Transverse colon (tissue), 4 donors: ENCODE results near the gene DNAJC18.

Experiments used
- EP300 ChIP-seq: sonication (generic); formaldehyde crosslinking; IDR thresholded peaks from one replicate; pipeline ENCODE4 v1.6.1; 2017; ENCODE audit warnings: antibody characterized with exemption, low read depth
- POLR2A ChIP-seq: fragments of 450-650 bp; IDR thresholded peaks from one replicate; pipeline ENCODE4 v1.6.1; 2016; ENCODE audit warnings: antibody characterized with exemption, mild to moderate bottlenecking, moderate library complexity
- POLR2AphosphoS5 ChIP-seq, 3 donors: sonication (generic); formaldehyde crosslinking; IDR thresholded peaks; one replicate each; pipeline ENCODE4 v1.6.1; 2016; ENCODE audit warnings: antibody characterized with exemption in 3 of 3
- TF ChIP-seq, protein P1 (sequence below), 5 experiments: fragments of 200-600 bp in 3 of 5; fragments of 450-650 bp in 2 of 5; sonication (generic) in 3 of 5; IDR thresholded peaks; 1 replicate in 2 of 5; 2 replicates in 3 of 5; pipeline ENCODE4 v1.5.1; 2016 to 2017; ENCODE audit warnings: antibody characterized with exemption in 5 of 5, inconsistent platforms in 3 of 5, mild to moderate bottlenecking in 2 of 5, moderate library complexity in 1 of 5

DNA sequence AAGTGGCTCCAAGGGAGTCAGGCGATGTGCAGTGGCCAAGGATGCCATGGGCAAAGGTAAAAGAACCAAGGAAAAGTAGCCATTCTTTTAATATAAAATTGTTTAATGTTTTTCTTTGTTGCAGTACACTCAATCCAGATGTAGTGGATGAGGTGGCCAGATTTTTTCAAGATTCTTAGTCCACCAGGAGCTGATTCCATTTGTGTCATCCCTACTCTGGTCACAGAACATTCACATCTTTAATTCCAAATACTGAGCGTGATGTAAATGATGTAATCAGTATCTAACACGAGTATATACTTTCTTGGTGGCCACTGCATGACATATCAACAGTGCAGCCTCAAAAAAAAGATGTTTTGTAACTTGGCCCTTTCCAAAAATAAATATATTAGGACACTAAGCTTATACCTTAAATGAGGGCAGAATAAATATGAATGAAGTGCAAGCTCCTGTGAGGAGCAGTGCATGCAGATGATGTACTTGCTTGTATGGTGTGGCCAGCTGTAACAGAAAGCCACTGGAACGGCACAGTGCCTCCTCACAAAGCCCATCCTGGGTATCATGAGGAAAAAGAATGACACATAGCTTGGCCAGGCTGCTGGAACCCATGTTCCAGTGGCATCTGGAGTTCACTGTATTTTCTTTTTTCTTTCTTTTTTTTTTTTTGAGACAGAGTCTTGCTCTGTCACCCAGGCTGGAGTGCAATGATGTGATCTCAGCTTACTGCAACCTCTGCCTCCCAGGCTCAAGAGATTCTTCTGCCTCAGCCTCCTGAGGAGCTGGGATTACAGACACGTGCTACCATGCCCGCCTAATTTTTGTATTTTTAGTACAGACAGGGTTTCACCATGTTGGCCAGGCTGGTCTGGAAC, 29.0 kb downstream of the DNAJC18 start:
- TF ChIP-seq, protein P1, sequence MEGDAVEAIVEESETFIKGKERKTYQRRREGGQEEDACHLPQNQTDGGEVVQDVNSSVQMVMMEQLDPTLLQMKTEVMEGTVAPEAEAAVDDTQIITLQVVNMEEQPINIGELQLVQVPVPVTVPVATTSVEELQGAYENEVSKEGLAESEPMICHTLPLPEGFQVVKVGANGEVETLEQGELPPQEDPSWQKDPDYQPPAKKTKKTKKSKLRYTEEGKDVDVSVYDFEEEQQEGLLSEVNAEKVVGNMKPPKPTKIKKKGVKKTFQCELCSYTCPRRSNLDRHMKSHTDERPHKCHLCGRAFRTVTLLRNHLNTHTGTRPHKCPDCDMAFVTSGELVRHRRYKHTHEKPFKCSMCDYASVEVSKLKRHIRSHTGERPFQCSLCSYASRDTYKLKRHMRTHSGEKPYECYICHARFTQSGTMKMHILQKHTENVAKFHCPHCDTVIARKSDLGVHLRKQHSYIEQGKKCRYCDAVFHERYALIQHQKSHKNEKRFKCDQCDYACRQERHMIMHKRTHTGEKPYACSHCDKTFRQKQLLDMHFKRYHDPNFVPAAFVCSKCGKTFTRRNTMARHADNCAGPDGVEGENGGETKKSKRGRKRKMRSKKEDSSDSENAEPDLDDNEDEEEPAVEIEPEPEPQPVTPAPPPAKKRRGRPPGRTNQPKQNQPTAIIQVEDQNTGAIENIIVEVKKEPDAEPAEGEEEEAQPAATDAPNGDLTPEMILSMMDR (IDR thresholded peaks at IDR 0.05): no peak
- TF ChIP-seq POLR2AphosphoS5 (IDR thresholded peaks at IDR 0.05): no peak
- TF ChIP-seq POLR2A: no peak
- no peak for TF ChIP-seq EP300
